Activated CD8-positive, alpha-beta T cell treated with anti-CD3 and anti-CD28 coated beads, Interleukin-2, amount 10 ng/mL, durations not matched to agents 7 days and 5 days (primary cell): ENCODE results near the gene AP3S2. TPM values are rescaled to one million over a fixed set of nuclear protein-coding genes. Genes with fewer than 3 reads are reported as not detected.
"Not testable (repeated sequence)": the region's sequence is repeated elsewhere in the genome, so short reads cannot be mapped to it uniquely, and the experiment has no call there.

Source experiments
- ATAC-seq: fragments of 150-1000 bp; cut with Tn5 transposase; one replicate; pipeline ENCODE4 v1.10.0; 2021; ENCODE audit warnings: moderate library complexity
- CTCF ChIA-PET: fragments of 350-600 bp; sonication (Branson Sonifier 250); formaldehyde crosslinking; loops from one replicate; lab custom pipeline; 2021; ENCODE audit warnings: antibody characterized with exemption; lab: Charles Lee
- POLR2A ChIA-PET: fragments of 350-600 bp; sonication (Branson Sonifier 250); formaldehyde crosslinking; loops from one replicate; lab custom pipeline; 2021; ENCODE audit warnings: antibody characterized with exemption; lab: Charles Lee
- DNase-seq: peaks from one replicate; pipeline ENCODE4 v3.0.0-alpha.2; 2020
- H3K27ac Mint-ChIP-seq: one replicate; pipeline ENCODE4 v1.8.0; 2021; ENCODE audit warnings: mild to moderate bottlenecking, mixed read lengths
- H3K27me3 Mint-ChIP-seq: one replicate; pipeline ENCODE4 v1.8.0; 2021; ENCODE audit warnings: low read depth, mixed read lengths
- H3K36me3 Mint-ChIP-seq: one replicate; pipeline ENCODE4 v1.8.0; 2021; ENCODE audit warnings: low read depth, mixed read lengths
- H3K4me1 Mint-ChIP-seq: one replicate; pipeline ENCODE4 v1.8.0; 2021; ENCODE audit warnings: low read depth, mixed read lengths
- H3K4me3 Mint-ChIP-seq: one replicate; pipeline ENCODE4 v1.8.0; 2021; ENCODE audit warnings: mild to moderate bottlenecking, mixed read lengths
- H3K9me3 Mint-ChIP-seq: one replicate; pipeline ENCODE4 v1.8.0; 2022; ENCODE audit warnings: mixed read lengths; ENCODE audit not compliant: insufficient read depth
- total RNA-seq, 2 experiments: library from RNA; stranded (reverse); gene quantifications; one replicate each; pipeline ENCODE4 v1.2.3, GENCODE V29; 2021

Gene AP3S2
- total RNA-seq, 2 experiments from 2014 or later, result 24.7 to 25.5 TPM

- no peak overlapping the region for H3K4me3 Mint-ChIP-seq
Observed at GRCh38 chr15:89903015-89903857, 9.4 kb upstream of the AP3S2 start.

GRCh38 chr15:89900849-89901248 lies 7.1 kb upstream of the AP3S2 start:
- POLR2A ChIA-PET, result no interaction called here
- no peak overlapping the region for H3K4me3 Mint-ChIP-seq
- peaks cover 3% of the 10 kb centered on the region for H3K27me3 Mint-ChIP-seq
- no peaks in the 10 kb centered on the region for H3K4me1 Mint-ChIP-seq
- ATAC-seq, result no peak
- H3K27ac Mint-ChIP-seq, result no peak overlapping the region
- H3K36me3 Mint-ChIP-seq, result no peaks in the 10 kb centered on the region
- CTCF ChIA-PET, result interaction anchor here (4.8 kb wide), 1 partner anchor 170 kb away, joined by 40 read pairs; no protein-coding TSS in a partner anchor
- no peak for DNase-seq
- no peaks in the 10 kb centered on the region for H3K9me3 Mint-ChIP-seq

More at GRCh38 chr15:89903015-89903857, 9.4 kb upstream of the AP3S2 start:
- ChIA-PET CTCF (interaction anchor here (1.3 kb wide), 1 partner anchor 163 kb away, joined by 3 read pairs; no protein-coding TSS in a partner anchor), POLR2A (interaction anchor here (1.9 kb wide), 1 partner anchor 9 kb away, joined by 5 read pairs; the partner anchor contains the start of gene AP3S2)
- Mint-ChIP-seq H3K4me1 (no peaks in the 10 kb centered on the region), H3K27me3 (peaks cover 3% of the 10 kb centered on the region), H3K36me3 (no peaks in the 10 kb centered on the region), H3K27ac (no peak overlapping the region), H3K9me3 (no peaks in the 10 kb centered on the region)
- ATAC-seq, result no peak
- no peak for DNase-seq

GRCh38 chr15:89899951-89900567 lies 6.3 kb upstream of the AP3S2 start:
- ChIA-PET CTCF (interaction anchor here (0.9 to 4.8 kb wide), 6 partner anchors 25 to 185 kb away, joined by 3 to 40 read pairs (median 4); no protein-coding TSS in a partner anchor), POLR2A (interaction anchor here (0.6 kb wide), 1 partner anchor 34 kb away, joined by 4 read pairs; no protein-coding TSS in a partner anchor)
- Mint-ChIP-seq H3K36me3 (no peaks in the 10 kb centered on the region), H3K27me3 (peaks cover 5% of the 10 kb centered on the region), H3K4me3 (no peak overlapping the region), H3K27ac (no peak overlapping the region), H3K4me1 (peaks cover 3% of the 10 kb centered on the region), H3K9me3 (no peaks in the 10 kb centered on the region)
- DNase-seq, result no peak
- no peak for ATAC-seq

DNA sequence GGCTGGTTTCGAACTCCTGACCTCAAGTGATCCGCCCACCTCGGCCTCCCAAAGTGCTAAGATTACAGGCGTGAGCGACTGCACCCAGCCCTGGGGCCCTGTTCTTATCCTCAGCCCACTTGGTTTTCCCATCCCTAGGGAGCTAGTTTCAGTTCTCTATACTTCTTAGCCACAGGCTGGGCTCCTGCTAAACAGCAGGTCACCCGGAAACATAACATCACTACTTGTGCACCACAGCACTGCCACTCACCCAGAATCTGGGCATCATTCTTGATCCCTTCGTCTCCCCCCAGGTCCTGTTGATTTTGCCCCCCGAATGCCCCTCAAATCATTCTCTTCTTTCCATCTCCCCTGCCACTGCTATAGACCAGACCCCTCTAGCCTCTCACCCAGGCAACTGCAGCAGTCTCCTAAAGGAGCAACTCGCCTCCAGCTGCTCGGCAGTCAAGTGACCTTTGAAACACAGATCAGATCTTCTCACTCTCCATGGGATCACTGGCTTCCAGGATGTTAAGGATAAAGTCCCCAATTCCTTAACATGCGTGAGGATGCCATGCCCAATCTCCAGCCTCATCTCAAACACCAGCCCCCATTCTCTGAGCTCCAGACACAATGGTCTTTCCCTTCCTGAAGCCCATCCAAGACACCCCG lies 5.6 kb upstream of the AP3S2 start:
- H3K4me1 Mint-ChIP-seq, result peaks cover 8% of the 10 kb centered on the region
- DNase-seq (no peak), ATAC-seq (no peak)
- H3K27ac Mint-ChIP-seq, result no peak overlapping the region
- ChIA-PET POLR2A (no interaction called here), CTCF (interaction anchor here (0.9 to 4.8 kb wide), 13 partner anchors 9 to 186 kb away, joined by 3 to 40 read pairs (median 4); no protein-coding TSS in a partner anchor)
- no peaks in the 10 kb centered on the region for H3K9me3 Mint-ChIP-seq
- H3K27me3 Mint-ChIP-seq, result peaks cover 5% of the 10 kb centered on the region
- H3K36me3 Mint-ChIP-seq, result no peaks in the 10 kb centered on the region
- no peak overlapping the region for H3K4me3 Mint-ChIP-seq

GRCh38 chr15:89898614-89899294 lies 5.0 kb upstream of the AP3S2 start:
- ATAC-seq, result peak; percentile 56
- peak; percentile 68 for DNase-seq
- peaks cover 5% of the 10 kb centered on the region for H3K27me3 Mint-ChIP-seq
- no peaks in the 10 kb centered on the region for H3K36me3 Mint-ChIP-seq
- H3K4me3 Mint-ChIP-seq, result no peak overlapping the region
- ChIA-PET POLR2A (interaction anchor here (0.7 to 1.0 kb wide), 2 partner anchors 161 to 171 kb away, joined by 3 to 4 read pairs; no protein-coding TSS in a partner anchor), CTCF (interaction anchor here (0.6 to 4.8 kb wide), 34 partner anchors 9 to 333 kb away, joined by 3 to 40 read pairs (median 4); partner anchors contain the start of gene ZNF710)
- H3K27ac Mint-ChIP-seq, result no peak overlapping the region
- no peaks in the 10 kb centered on the region for H3K9me3 Mint-ChIP-seq
- peaks cover 12% of the 10 kb centered on the region for H3K4me1 Mint-ChIP-seq

- DNase-seq, result no peak
Observed at GRCh38 chr15:89898146-89898545, 4.4 kb upstream of the AP3S2 start.

GRCh38 chr15:89893027-89893426 lies 767 bp downstream of the AP3S2 start:
- peaks cover 35% of the 10 kb centered on the region for H3K4me1 Mint-ChIP-seq
- ATAC-seq (no peak), DNase-seq (no peak)
- H3K36me3 Mint-ChIP-seq, result peaks cover 16% of the 10 kb centered on the region
- no peaks in the 10 kb centered on the region for H3K9me3 Mint-ChIP-seq
- peak overlapping the region; percentile 92 for H3K4me3 Mint-ChIP-seq
- H3K27ac Mint-ChIP-seq, result peak overlapping the region; percentile 92
- H3K27me3 Mint-ChIP-seq, result peaks cover 2% of the 10 kb centered on the region
- POLR2A ChIA-PET, result interaction anchor here (1.6 to 2.0 kb wide), 2 partner anchors 18 to 206 kb away, joined by 5 to 17 read pairs; no protein-coding TSS in a partner anchor
- CTCF ChIA-PET, result interaction anchor here (0.8 to 2.3 kb wide), 5 partner anchors 16 to 189 kb away, joined by 3 to 11 read pairs (median 4); partner anchors contain the start of gene ARPIN

More at GRCh38 chr15:89898146-89898545, 4.4 kb upstream of the AP3S2 start:
- no peak overlapping the region for H3K4me3 Mint-ChIP-seq
- no peak for ATAC-seq
- H3K27ac Mint-ChIP-seq, result no peak overlapping the region
- POLR2A ChIA-PET, result interaction anchor here (0.7 to 1.0 kb wide), 2 partner anchors 161 to 172 kb away, joined by 3 to 4 read pairs; no protein-coding TSS in a partner anchor
- no peaks in the 10 kb centered on the region for H3K36me3 Mint-ChIP-seq
- H3K4me1 Mint-ChIP-seq, result peaks cover 15% of the 10 kb centered on the region
- peaks cover 5% of the 10 kb centered on the region for H3K27me3 Mint-ChIP-seq
- no peaks in the 10 kb centered on the region for H3K9me3 Mint-ChIP-seq
- CTCF ChIA-PET, result interaction anchor here (0.6 to 4.8 kb wide), 34 partner anchors 8 to 333 kb away, joined by 3 to 40 read pairs (median 4); partner anchors contain the start of gene ZNF710

GRCh38 chr15:89888214-89888804 lies 5.5 kb downstream of the AP3S2 start:
- Mint-ChIP-seq H3K27ac (no peak overlapping the region), H3K9me3 (no peaks in the 10 kb centered on the region), H3K4me3 (no peak overlapping the region), H3K27me3 (no peaks in the 10 kb centered on the region), H3K36me3 (peaks cover 23% of the 10 kb centered on the region), H3K4me1 (peaks cover 21% of the 10 kb centered on the region)
- CTCF ChIA-PET, result interaction anchor here (0.6 to 4.7 kb wide), 16 partner anchors 9 to 813 kb away, joined by 3 to 32 read pairs (median 4); no protein-coding TSS in a partner anchor
- no peak for ATAC-seq
- DNase-seq, result no peak
- POLR2A ChIA-PET, result interaction anchor here (0.5 to 0.6 kb wide), 2 partner anchors 185 to 260 kb away, joined by 3 read pairs; no protein-coding TSS in a partner anchor

- CTCF ChIA-PET, result interaction anchor here (2.9 kb wide), 1 partner anchor 12 kb away, joined by 11 read pairs; no protein-coding TSS in a partner anchor
- no peak for ATAC-seq
- POLR2A ChIA-PET, result interaction anchor here (1.2 kb wide), 1 partner anchor 9 kb away, joined by 3 read pairs; no protein-coding TSS in a partner anchor
- Mint-ChIP-seq H3K36me3 (peaks cover 22% of the 10 kb centered on the region), H3K4me1 (peaks cover 3% of the 10 kb centered on the region), H3K27ac (no peak overlapping the region), H3K4me3 (no peak overlapping the region), H3K9me3 (no peaks in the 10 kb centered on the region), H3K27me3 (no peaks in the 10 kb centered on the region)
- no peak for DNase-seq
Observed at GRCh38 chr15:89885611-89886010, 8.2 kb downstream of the AP3S2 start.

- POLR2A ChIA-PET, H3K4me3 Mint-ChIP-seq, DNase-seq, H3K27me3 Mint-ChIP-seq, CTCF ChIA-PET, ATAC-seq, H3K4me1 Mint-ChIP-seq, H3K9me3 Mint-ChIP-seq, H3K27ac Mint-ChIP-seq: not testable (repeated sequence)
- peaks cover 22% of the 10 kb centered on the region for H3K36me3 Mint-ChIP-seq
Observed at GRCh38 chr15:89885179-89885578, 8.6 kb downstream of the AP3S2 start.
